ENCODE measurements around the gene CENPB.
A peak's percentile ranks its signal among the peaks of the same experiment; 100 is the strongest.

The CENPB gene

GRCh38 chr20:3763671-3764601 lies 22.6 kb downstream of the CENPB start:
- no peaks in the 10 kb centered on the region for H3K9me3 Mint-ChIP-seq
- peaks cover 4% of the 10 kb centered on the region for H3K36me3 Mint-ChIP-seq (ENCODE audit: low read depth)
- H3K27me3 Mint-ChIP-seq (ENCODE audit: low read depth), result no peaks in the 10 kb centered on the region
- H3K4me3 Mint-ChIP-seq, result peak overlapping the region in 2 of 3 experiments; percentile 9 to 53
- H3K4me1 Mint-ChIP-seq, result peaks cover 45% of the 10 kb centered on the region
- peak overlapping the region in 2 of 3 experiments; percentile 35 to 40 for H3K27ac Mint-ChIP-seq
- no peak for TF ChIP-seq CTCF (IDR thresholded peaks at IDR 0.05; ENCODE audit: unreplicated experiment in 3 of 3)

- Mint-ChIP-seq H3K9me3 (no peaks in the 10 kb centered on the region), H3K36me3 (ENCODE audit: low read depth) (peaks cover 13% of the 10 kb centered on the region), H3K4me1 (peaks cover 30% of the 10 kb centered on the region), H3K27ac (peak overlapping the region; percentile 75 to 78 (median 77)), H3K4me3 (peak overlapping the region in 2 of 3 experiments; percentile 43), H3K27me3 (ENCODE audit: low read depth) (no peaks in the 10 kb centered on the region)
- no peak for TF ChIP-seq CTCF (IDR thresholded peaks at IDR 0.05; ENCODE audit: unreplicated experiment in 3 of 3)
These were observed 25.7 kb downstream of the CENPB start for GRCh38 chr20:3760655-3761348.

GRCh38 chr20:3759884-3760283 lies 26.7 kb downstream of the CENPB start:
- TF ChIP-seq CTCF (IDR thresholded peaks at IDR 0.05; ENCODE audit: unreplicated experiment in 3 of 3), result no peak
- H3K27me3 Mint-ChIP-seq (ENCODE audit: low read depth), result no peaks in the 10 kb centered on the region
- no peak overlapping the region for H3K4me3 Mint-ChIP-seq
- peak overlapping the region in 1 of 3 experiments; percentile 21 for H3K27ac Mint-ChIP-seq
- H3K9me3 Mint-ChIP-seq, result no peaks in the 10 kb centered on the region
- peaks cover 22% of the 10 kb centered on the region for H3K4me1 Mint-ChIP-seq
- peaks cover 13% of the 10 kb centered on the region for H3K36me3 Mint-ChIP-seq (ENCODE audit: low read depth)

- Mint-ChIP-seq H3K36me3 (ENCODE audit: low read depth) (peaks cover 17% of the 10 kb centered on the region), H3K4me3 (no peak overlapping the region), H3K27ac (peak overlapping the region in 1 of 3 experiments; percentile 21), H3K9me3 (no peaks in the 10 kb centered on the region), H3K27me3 (ENCODE audit: low read depth) (no peaks in the 10 kb centered on the region), H3K4me1 (peaks cover 20% of the 10 kb centered on the region)
- no peak for TF ChIP-seq CTCF (IDR thresholded peaks at IDR 0.05; ENCODE audit: unreplicated experiment in 3 of 3)
These were observed 27.2 kb downstream of the CENPB start for GRCh38 chr20:3759316-3759823.

GRCh38 chr20:3758566-3758965 lies 28.0 kb downstream of the CENPB start:
- no peak for TF ChIP-seq CTCF (IDR thresholded peaks at IDR 0.05; ENCODE audit: unreplicated experiment in 3 of 3)
- no peak overlapping the region for H3K4me3 Mint-ChIP-seq
- no peak overlapping the region for H3K27ac Mint-ChIP-seq
- no peaks in the 10 kb centered on the region for H3K9me3 Mint-ChIP-seq
- H3K4me1 Mint-ChIP-seq, result peaks cover 17% of the 10 kb centered on the region
- H3K27me3 Mint-ChIP-seq (ENCODE audit: low read depth), result no peaks in the 10 kb centered on the region
- peaks cover 17% of the 10 kb centered on the region for H3K36me3 Mint-ChIP-seq (ENCODE audit: low read depth)
